ENCODE results near the gene CHST9. TPM values are rescaled to one million over a fixed set of nuclear protein-coding genes. Genes with fewer than 3 reads are reported as not detected.

Gene CHST9
- total RNA-seq, 2 experiments from 2014 or later = not detected

DNA sequence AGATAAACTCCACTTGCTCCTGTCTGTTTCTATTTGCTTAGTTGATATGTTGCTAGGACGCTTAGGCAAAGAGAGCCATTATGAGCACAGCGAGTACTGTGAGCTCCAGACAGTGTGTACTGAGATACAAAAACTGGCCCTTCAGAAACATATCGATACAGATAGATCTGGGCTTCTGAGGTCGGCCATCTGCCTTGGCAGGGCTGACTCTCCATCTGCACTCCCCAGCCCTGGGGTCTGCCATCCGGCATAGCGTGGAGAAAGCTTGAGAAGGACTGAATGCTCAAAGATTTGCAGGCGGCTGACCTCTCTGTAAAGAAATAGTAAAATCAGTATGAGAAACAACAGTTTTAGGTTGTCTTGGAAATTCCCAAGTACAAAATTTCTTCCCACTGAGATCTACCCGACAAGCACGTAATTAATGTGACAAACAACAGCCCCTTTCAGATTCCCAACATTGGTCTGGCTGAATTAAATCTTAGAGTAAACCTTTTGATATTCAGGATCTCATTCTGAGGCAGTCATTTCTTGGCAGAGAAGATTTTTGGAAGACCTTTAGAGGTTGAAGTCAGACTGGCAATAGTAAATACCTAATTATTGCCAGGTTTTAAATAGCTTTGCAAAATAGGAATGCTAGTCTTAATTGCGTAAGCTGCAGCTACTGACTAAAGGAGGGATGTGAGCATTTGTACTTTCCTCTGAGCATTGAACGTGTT lies 127.4 kb downstream of the CHST9 start:
- no peak for DNase-seq
- Mint-ChIP-seq H3K4me3 (no peak overlapping the region), H3K27me3 (ENCODE audit: low read depth) (no peaks in the 10 kb centered on the region), H3K27ac (no peak overlapping the region), H3K4me1 (ENCODE audit: low read depth) (no peaks in the 10 kb centered on the region), H3K36me3 (ENCODE audit: low read depth) (no peaks in the 10 kb centered on the region), H3K9me3 (peaks cover 6% of the 10 kb centered on the region)
- CTCF ChIA-PET = no interaction called here
- intact Hi-C loops (cut with micrococcal nuclease) = no loop called here

DNA sequence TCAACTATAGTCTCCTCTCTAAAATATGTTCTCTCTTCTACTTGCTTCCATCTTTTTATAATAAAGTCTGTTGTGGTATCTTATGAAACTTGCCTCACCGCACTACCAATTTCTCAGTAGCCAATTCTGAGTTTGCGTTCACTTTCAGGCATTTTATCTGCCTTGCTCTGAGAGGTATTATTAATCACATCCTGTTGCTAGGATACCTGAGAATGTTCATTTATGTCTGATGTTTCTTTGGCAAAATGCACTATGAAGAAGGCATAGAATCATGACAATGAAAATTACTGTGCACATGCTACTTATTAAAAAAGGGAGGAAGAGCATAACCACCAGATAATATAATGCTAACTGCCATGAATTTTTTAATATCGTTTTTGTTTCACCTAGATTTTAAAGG lies 130.2 kb downstream of the CHST9 start:
- intact Hi-C loops (cut with micrococcal nuclease) = no loop called here
- H3K4me3 Mint-ChIP-seq = no peak overlapping the region
- no peaks in the 10 kb centered on the region for H3K36me3 Mint-ChIP-seq (ENCODE audit: low read depth)
- no peaks in the 10 kb centered on the region for H3K4me1 Mint-ChIP-seq (ENCODE audit: low read depth)
- no peak for DNase-seq
- H3K27me3 Mint-ChIP-seq (ENCODE audit: low read depth) = no peaks in the 10 kb centered on the region
- peaks cover 5% of the 10 kb centered on the region for H3K9me3 Mint-ChIP-seq
- CTCF ChIA-PET = no interaction called here
- no peak overlapping the region for H3K27ac Mint-ChIP-seq

- no peaks in the 10 kb centered on the region for H3K27me3 Mint-ChIP-seq (ENCODE audit: low read depth)
- intact Hi-C loops (cut with micrococcal nuclease) = no loop called here
- no peaks in the 10 kb centered on the region for H3K4me1 Mint-ChIP-seq (ENCODE audit: low read depth)
- H3K27ac Mint-ChIP-seq = no peak overlapping the region
- no peak overlapping the region for H3K4me3 Mint-ChIP-seq
- no peaks in the 10 kb centered on the region for H3K36me3 Mint-ChIP-seq (ENCODE audit: low read depth)
- H3K9me3 Mint-ChIP-seq = peaks cover 6% of the 10 kb centered on the region
- CTCF ChIA-PET = interaction anchor here (0.7 kb wide), 1 partner anchor 416 kb away, joined by 3 read pairs; no protein-coding TSS in a partner anchor
- no peak for DNase-seq
These were observed 135.1 kb downstream of the CHST9 start for GRCh38 chr18:27049969-27050368.

- H3K27ac Mint-ChIP-seq = no peak overlapping the region
- no peaks in the 10 kb centered on the region for H3K27me3 Mint-ChIP-seq (ENCODE audit: low read depth)
- DNase-seq = no peak
- no peak overlapping the region for H3K4me3 Mint-ChIP-seq
- intact Hi-C loops (cut with micrococcal nuclease) = no loop called here
- CTCF ChIA-PET = no interaction called here
- H3K4me1 Mint-ChIP-seq (ENCODE audit: low read depth) = no peaks in the 10 kb centered on the region
- no peaks in the 10 kb centered on the region for H3K36me3 Mint-ChIP-seq (ENCODE audit: low read depth)
- peaks cover 2% of the 10 kb centered on the region for H3K9me3 Mint-ChIP-seq
These were observed 139.8 kb downstream of the CHST9 start for GRCh38 chr18:27045342-27045741.

GRCh38 chr18:27042177-27042576 lies 142.9 kb downstream of the CHST9 start:
- Mint-ChIP-seq H3K4me3 (no peak overlapping the region), H3K27ac (no peak overlapping the region), H3K9me3 (no peaks in the 10 kb centered on the region), H3K4me1 (ENCODE audit: low read depth) (no peaks in the 10 kb centered on the region), H3K36me3 (ENCODE audit: low read depth) (no peaks in the 10 kb centered on the region), H3K27me3 (ENCODE audit: low read depth) (no peaks in the 10 kb centered on the region)
- DNase-seq = no peak
- CTCF ChIA-PET = no interaction called here
- intact Hi-C loops (cut with micrococcal nuclease) = no loop called here

DNA sequence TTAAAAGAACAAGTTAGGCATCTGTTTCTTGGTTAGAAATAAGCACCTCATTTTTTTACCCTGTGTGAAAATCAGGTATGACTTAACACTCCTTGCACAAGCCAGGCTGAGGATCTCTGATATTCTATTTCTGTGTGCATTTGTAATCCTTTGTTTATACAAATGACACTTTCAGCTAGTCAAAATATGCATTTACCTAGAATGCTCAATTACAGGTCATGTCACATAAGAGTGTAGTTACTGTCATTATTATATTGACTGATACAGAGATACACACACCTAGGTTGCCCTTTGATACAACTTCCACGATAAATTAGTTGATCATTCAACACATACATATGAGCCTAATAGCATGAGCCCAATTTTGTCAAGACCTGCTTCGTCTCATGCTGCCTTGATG lies 144.3 kb downstream of the CHST9 start:
- H3K27ac Mint-ChIP-seq = no peak overlapping the region
- CTCF ChIA-PET = no interaction called here
- DNase-seq = no peak
- intact Hi-C loops (cut with micrococcal nuclease) = no loop called here
- no peak overlapping the region for H3K4me3 Mint-ChIP-seq
- H3K9me3 Mint-ChIP-seq = no peaks in the 10 kb centered on the region
- H3K4me1 Mint-ChIP-seq (ENCODE audit: low read depth) = no peaks in the 10 kb centered on the region
- H3K27me3 Mint-ChIP-seq (ENCODE audit: low read depth) = no peaks in the 10 kb centered on the region
- H3K36me3 Mint-ChIP-seq (ENCODE audit: low read depth) = no peaks in the 10 kb centered on the region

- no peaks in the 10 kb centered on the region for H3K9me3 Mint-ChIP-seq
These were observed 151.4 kb downstream of the CHST9 start for GRCh38 chr18:27033722-27034121.

GRCh38 chr18:27030421-27030820 lies 154.7 kb downstream of the CHST9 start:
- intact Hi-C loops (cut with micrococcal nuclease) = no loop called here

More at GRCh38 chr18:27033722-27034121, 151.4 kb downstream of the CHST9 start:
- no peak for DNase-seq
- no peak overlapping the region for H3K27ac Mint-ChIP-seq
- H3K27me3 Mint-ChIP-seq (ENCODE audit: low read depth) = no peaks in the 10 kb centered on the region
- intact Hi-C loops (cut with micrococcal nuclease) = no loop called here
- H3K4me1 Mint-ChIP-seq (ENCODE audit: low read depth) = no peaks in the 10 kb centered on the region
- no peaks in the 10 kb centered on the region for H3K36me3 Mint-ChIP-seq (ENCODE audit: low read depth)
- no peak overlapping the region for H3K4me3 Mint-ChIP-seq
- CTCF ChIA-PET = no interaction called here

DNA sequence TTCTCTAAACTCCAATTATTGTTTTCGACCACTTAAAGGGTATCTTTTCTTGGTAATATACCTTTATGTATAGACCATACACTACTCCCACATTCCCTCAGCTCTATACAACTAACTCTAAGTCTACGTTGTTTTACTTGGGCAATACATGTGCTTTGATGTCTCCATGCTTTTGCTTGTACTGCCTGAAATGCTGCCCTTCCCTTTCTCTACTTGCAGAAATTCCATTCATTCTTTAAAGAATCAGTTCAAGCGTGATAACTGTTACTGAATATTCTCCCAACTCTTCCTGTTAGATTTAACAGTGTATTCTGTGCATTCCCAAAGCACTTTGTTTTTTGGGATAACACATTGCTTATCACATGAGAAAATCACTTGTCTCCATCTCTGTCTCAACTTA lies 162.6 kb downstream of the CHST9 start:
- intact Hi-C loops (cut with micrococcal nuclease) = no loop called here
- DNase-seq = no peak
- no peaks in the 10 kb centered on the region for H3K36me3 Mint-ChIP-seq (ENCODE audit: low read depth)

More at GRCh38 chr18:27030421-27030820, 154.7 kb downstream of the CHST9 start:
- H3K9me3 Mint-ChIP-seq = no peaks in the 10 kb centered on the region
- no peak overlapping the region for H3K4me3 Mint-ChIP-seq
- DNase-seq = no peak
- no peak overlapping the region for H3K27ac Mint-ChIP-seq
- CTCF ChIA-PET = no interaction called here
- H3K36me3 Mint-ChIP-seq (ENCODE audit: low read depth) = no peaks in the 10 kb centered on the region
- no peaks in the 10 kb centered on the region for H3K4me1 Mint-ChIP-seq (ENCODE audit: low read depth)
- H3K27me3 Mint-ChIP-seq (ENCODE audit: low read depth) = no peaks in the 10 kb centered on the region

GRCh38 chr18:27017901-27018500 lies 167.1 kb downstream of the CHST9 start:
- no peaks in the 10 kb centered on the region for H3K27me3 Mint-ChIP-seq (ENCODE audit: low read depth)
- no peak overlapping the region for H3K4me3 Mint-ChIP-seq
- CTCF ChIA-PET = no interaction called here
- no peak overlapping the region for H3K27ac Mint-ChIP-seq
- intact Hi-C loops (cut with micrococcal nuclease) = loop anchor here (2.0 kb wide), 1 partner anchor 581 kb away; no protein-coding TSS in a partner anchor
- DNase-seq = no peak
- H3K36me3 Mint-ChIP-seq (ENCODE audit: low read depth) = no peaks in the 10 kb centered on the region
- no peaks in the 10 kb centered on the region for H3K9me3 Mint-ChIP-seq
- no peaks in the 10 kb centered on the region for H3K4me1 Mint-ChIP-seq (ENCODE audit: low read depth)

More for the DNA sequence above, 162.6 kb downstream of the CHST9 start:
- CTCF ChIA-PET = no interaction called here
- H3K27me3 Mint-ChIP-seq (ENCODE audit: low read depth) = no peaks in the 10 kb centered on the region
- H3K4me1 Mint-ChIP-seq (ENCODE audit: low read depth) = no peaks in the 10 kb centered on the region
- H3K4me3 Mint-ChIP-seq = no peak overlapping the region
- no peaks in the 10 kb centered on the region for H3K9me3 Mint-ChIP-seq
- H3K27ac Mint-ChIP-seq = no peak overlapping the region

DNA sequence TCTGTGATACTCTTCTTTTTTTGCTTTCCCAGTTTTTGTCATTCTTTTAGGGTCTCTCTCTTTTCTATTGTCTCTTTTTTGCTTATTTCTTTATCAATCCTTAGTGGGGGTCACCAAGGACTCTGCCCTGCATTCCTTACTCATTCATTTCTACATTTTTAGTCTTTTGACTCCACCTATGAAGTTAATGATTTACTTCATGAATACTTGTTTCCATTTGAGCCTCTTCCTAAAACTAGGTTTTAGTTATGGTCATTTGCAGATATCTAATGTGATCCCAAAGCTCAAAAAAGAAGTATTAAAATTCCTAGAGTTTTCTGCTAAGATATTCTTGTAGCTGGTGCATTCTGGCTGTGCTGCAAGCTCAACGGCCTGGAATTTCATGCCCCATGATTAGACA lies 170.3 kb downstream of the CHST9 start:
- H3K27me3 Mint-ChIP-seq (ENCODE audit: low read depth) = no peaks in the 10 kb centered on the region
- H3K4me1 Mint-ChIP-seq (ENCODE audit: low read depth) = no peaks in the 10 kb centered on the region
- intact Hi-C loops (cut with micrococcal nuclease) = no loop called here
- H3K27ac Mint-ChIP-seq = no peak overlapping the region
- H3K36me3 Mint-ChIP-seq (ENCODE audit: low read depth) = no peaks in the 10 kb centered on the region
- no peaks in the 10 kb centered on the region for H3K9me3 Mint-ChIP-seq
- DNase-seq = no peak
- no peak overlapping the region for H3K4me3 Mint-ChIP-seq
- CTCF ChIA-PET = no interaction called here

DNA sequence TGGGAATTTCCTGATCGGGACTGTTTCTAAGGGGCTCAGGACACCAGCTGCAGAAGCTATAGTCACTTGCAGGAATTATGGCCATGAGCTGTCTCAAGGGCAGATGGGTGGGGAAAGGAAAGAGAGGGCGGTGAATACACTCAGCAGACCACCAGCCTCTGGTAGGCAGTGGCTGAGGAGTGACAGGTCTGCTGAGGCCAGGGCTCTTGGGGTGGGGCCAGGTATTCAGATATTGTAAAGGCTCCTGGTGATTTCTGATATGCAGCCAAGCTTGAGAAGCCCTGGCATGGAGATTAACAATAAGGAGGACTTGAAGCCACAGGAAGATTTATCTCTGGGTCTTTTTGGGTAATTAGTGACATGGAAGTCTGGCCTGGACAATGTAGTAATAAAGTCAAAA lies 174.3 kb downstream of the CHST9 start:
- no peaks in the 10 kb centered on the region for H3K4me1 Mint-ChIP-seq (ENCODE audit: low read depth)
- no peak overlapping the region for H3K4me3 Mint-ChIP-seq
- H3K9me3 Mint-ChIP-seq = no peaks in the 10 kb centered on the region
- DNase-seq = no peak
- H3K27me3 Mint-ChIP-seq (ENCODE audit: low read depth) = no peaks in the 10 kb centered on the region
- intact Hi-C loops (cut with micrococcal nuclease) = no loop called here
- H3K36me3 Mint-ChIP-seq (ENCODE audit: low read depth) = no peaks in the 10 kb centered on the region
- H3K27ac Mint-ChIP-seq = no peak overlapping the region
- CTCF ChIA-PET = no interaction called here

- DNase-seq = no peak
- intact Hi-C loops (cut with micrococcal nuclease) = no loop called here
- H3K4me3 Mint-ChIP-seq = no peak overlapping the region
- no peaks in the 10 kb centered on the region for H3K27me3 Mint-ChIP-seq (ENCODE audit: low read depth)
- CTCF ChIA-PET = no interaction called here
- H3K4me1 Mint-ChIP-seq (ENCODE audit: low read depth) = no peaks in the 10 kb centered on the region
- H3K27ac Mint-ChIP-seq = no peak overlapping the region
- H3K36me3 Mint-ChIP-seq (ENCODE audit: low read depth) = no peaks in the 10 kb centered on the region
- no peaks in the 10 kb centered on the region for H3K9me3 Mint-ChIP-seq
These were observed 175.8 kb downstream of the CHST9 start for GRCh38 chr18:27009293-27009692.
